H1 (cell line): ENCODE results near the gene CAMK1G. TPM values are rescaled to one million over a fixed set of nuclear protein-coding genes. Genes with fewer than 3 reads are reported as not detected.

Experiments used
- CHD2 ChIP-seq: IDR thresholded peaks from 2 replicates; pipeline ENCODE4 v1.6.1; 2012; ENCODE audit warnings: low read length, improper control_type of control experiment
- MAFK ChIP-seq: IDR thresholded peaks from 2 replicates; pipeline ENCODE4 v1.6.1; 2012; ENCODE audit warnings: low read depth, mild to moderate bottlenecking, improper control_type of control experiment, low read length
- YY1 ChIP-seq: IDR thresholded peaks from 2 replicates; pipeline ENCODE4 v1.6.1; 2011; ENCODE audit warnings: low read depth, mild to moderate bottlenecking, low read length
- polyA plus RNA-seq, 7 experiments: library from polyadenylated mRNA; depleted of rRNA in 3 of 7; stranded (reverse) in 5 of 7; unstranded in 2 of 7; fragments of >200 nt in 5 of 7; fragments of 200-250 nt in 2 of 7; gene quantifications; 1 replicate in 5 of 7; 2 replicates in 1 of 7; 4 replicates in 1 of 7; pipeline versions ENCODE4 v1.2.1 to v1.2.3, GENCODE V29; 2011 to 2013; ENCODE audit warnings: missing spikeins in 2 of 7, mixed read lengths in 2 of 7
- total RNA-seq: library from RNA; stranded (reverse); fragmentation: NEBNext Ultra II Directional; extraction: Animal tissue kit (Norgen Biotek cat#: 25700); gene quantifications from 2 replicates; pipeline ENCODE4 v1.2.1, GENCODE V29; 2021
- TF ChIP-seq, protein P1 (sequence below): IDR thresholded peaks from 2 replicates; pipeline ENCODE4 v1.6.1; 2012; ENCODE audit warnings: inconsistent platforms

CAMK1G gene
- total and polyA plus RNA-seq, 2 of the 8 experiments (the other 6 are each of a cell fraction or from before 2014, with no cell fraction given) = 1.00 to 1.0 TPM

- TF ChIP-seq CHD2 (no peak), YY1 (no peak), MAFK (no peak)
- TF ChIP-seq, protein P1, sequence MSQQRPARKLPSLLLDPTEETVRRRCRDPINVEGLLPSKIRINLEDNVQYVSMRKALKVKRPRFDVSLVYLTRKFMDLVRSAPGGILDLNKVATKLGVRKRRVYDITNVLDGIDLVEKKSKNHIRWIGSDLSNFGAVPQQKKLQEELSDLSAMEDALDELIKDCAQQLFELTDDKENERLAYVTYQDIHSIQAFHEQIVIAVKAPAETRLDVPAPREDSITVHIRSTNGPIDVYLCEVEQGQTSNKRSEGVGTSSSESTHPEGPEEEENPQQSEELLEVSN = no peak
Observed at GRCh38 chr1:209626346-209627026, 43.0 kb downstream of the CAMK1G start (continued).
